ENCODE data around the gene BCAS3. TPM values are rescaled to one million over a fixed set of nuclear protein-coding genes. Genes with fewer than 3 reads are reported as not detected.
"Not testable (repeated sequence)": the region's sequence is repeated elsewhere in the genome, so short reads cannot be mapped to it uniquely, and the experiment has no call there.

BCAS3 gene
- total RNA-seq, 2 experiments from 2014 or later: 13.7 to 25.8 TPM

DNA sequence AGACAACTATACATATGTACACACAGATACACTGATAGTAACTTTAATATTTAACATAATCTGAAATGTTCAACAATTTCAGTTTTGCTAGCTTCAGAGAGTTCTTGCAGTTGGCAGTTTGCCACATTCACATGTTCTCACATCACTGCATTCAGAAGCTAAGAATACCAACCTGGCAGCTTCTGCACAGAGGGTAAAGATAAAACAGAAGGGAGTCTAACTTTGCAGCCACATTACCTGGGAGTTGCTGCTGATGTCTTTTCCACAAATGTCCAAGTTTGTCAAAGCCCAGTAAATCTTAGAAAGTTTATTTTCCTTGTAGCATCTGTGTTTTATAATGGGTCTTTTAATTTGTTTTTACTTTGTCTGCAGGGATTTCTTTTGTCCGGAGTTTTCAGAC, 332.0 kb downstream of the BCAS3 start:
- H3K4me3 Mint-ChIP-seq: no peak overlapping the region
- DNase-seq: no peak
- ATAC-seq: no peak
- H3K27me3 Mint-ChIP-seq: no peaks in the 10 kb centered on the region
- peaks cover 3% of the 10 kb centered on the region for H3K36me3 Mint-ChIP-seq
- no peaks in the 10 kb centered on the region for H3K9me3 Mint-ChIP-seq (ENCODE audit: low read depth)
- H3K27ac Mint-ChIP-seq: no peak overlapping the region
- CTCF ChIA-PET: interaction anchor here (1.7 kb wide), 1 partner anchor 349 kb away, joined by 5 read pairs; no protein-coding TSS in a partner anchor
- no peaks in the 10 kb centered on the region for H3K4me1 Mint-ChIP-seq

DNA sequence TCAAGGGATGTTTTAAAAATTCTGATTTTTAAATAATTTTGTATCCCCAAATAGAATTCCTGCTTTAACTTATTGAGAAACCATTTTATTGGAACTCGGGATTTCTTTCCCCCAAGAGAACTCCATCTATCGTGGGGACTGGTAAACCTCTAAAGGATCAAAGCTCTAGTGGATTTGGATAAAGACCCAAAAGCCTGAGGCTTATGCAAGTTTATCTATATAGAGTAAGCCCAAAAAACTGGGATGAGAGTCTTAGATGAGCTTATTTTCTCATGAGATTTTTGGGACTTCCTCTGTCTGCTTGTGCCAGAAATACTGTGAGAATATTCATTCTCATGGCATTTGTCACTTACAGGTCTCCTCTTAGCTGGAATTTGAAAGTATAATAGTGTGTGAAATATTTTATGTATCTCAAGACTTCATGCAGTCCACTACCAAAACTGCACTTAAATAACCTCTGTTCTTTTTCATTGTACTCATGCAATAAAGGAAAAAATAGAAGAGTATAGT, 333.1 kb downstream of the BCAS3 start:
- no peaks in the 10 kb centered on the region for H3K9me3 Mint-ChIP-seq (ENCODE audit: low read depth)
- no peaks in the 10 kb centered on the region for H3K4me1 Mint-ChIP-seq
- no peaks in the 10 kb centered on the region for H3K27me3 Mint-ChIP-seq
- peaks cover 2% of the 10 kb centered on the region for H3K36me3 Mint-ChIP-seq
- ATAC-seq: no peak
- no peak overlapping the region for H3K4me3 Mint-ChIP-seq
- CTCF ChIA-PET: no interaction called here
- no peak for DNase-seq
- H3K27ac Mint-ChIP-seq: no peak overlapping the region

DNA sequence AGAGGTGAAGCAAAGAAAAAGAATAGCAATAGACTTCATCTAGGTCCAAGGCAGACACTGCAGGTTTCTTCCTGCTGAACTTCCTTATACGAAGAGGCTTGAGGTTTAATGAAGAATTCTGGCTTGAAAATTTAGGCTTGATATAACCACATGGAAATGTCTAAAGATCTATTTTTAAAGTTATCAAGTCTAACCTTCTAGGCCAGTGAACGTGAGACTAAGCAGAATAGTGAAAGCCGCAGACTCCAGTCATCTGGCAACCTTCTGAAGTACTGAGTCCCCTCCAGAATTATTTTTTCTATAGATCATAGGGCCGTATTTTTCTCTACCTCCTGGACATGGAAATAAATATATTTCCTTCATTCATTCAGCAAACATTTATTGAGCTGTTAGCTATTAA, 333.6 kb downstream of the BCAS3 start:
- peaks cover under 1% of the 10 kb centered on the region for H3K36me3 Mint-ChIP-seq
- no peak for DNase-seq
- no peaks in the 10 kb centered on the region for H3K9me3 Mint-ChIP-seq (ENCODE audit: low read depth)
- ATAC-seq: no peak
- no peaks in the 10 kb centered on the region for H3K27me3 Mint-ChIP-seq
- CTCF ChIA-PET: no interaction called here
- H3K4me3 Mint-ChIP-seq: no peak overlapping the region
- H3K4me1 Mint-ChIP-seq: no peaks in the 10 kb centered on the region
- no peak overlapping the region for H3K27ac Mint-ChIP-seq

DNA sequence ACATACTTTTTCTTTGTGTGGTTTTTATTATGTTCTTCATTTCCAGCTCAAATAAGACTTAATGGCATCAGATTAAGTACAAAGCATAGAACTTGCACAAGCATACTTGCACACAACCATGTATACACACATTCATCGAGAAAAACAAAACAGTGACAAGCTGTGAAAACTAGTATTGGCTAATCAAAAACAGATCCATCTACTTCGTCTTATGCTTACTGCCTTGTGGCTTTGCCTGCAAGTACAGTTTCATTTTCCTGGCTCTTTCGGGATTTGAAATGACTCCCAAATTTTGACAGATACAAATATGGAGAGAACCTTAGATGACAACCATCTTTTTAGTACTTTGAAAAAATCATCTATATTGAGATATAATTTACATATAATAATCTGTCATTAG, 338.3 kb downstream of the BCAS3 start:
- no peak overlapping the region for H3K27ac Mint-ChIP-seq
- DNase-seq (no peak), ATAC-seq (no peak)
- peaks cover 2% of the 10 kb centered on the region for H3K4me1 Mint-ChIP-seq
- no peaks in the 10 kb centered on the region for H3K9me3 Mint-ChIP-seq (ENCODE audit: low read depth)
- H3K27me3 Mint-ChIP-seq: no peaks in the 10 kb centered on the region
- CTCF ChIA-PET: interaction anchor here (1.9 kb wide), 1 partner anchor 15 kb away, joined by 4 read pairs; no protein-coding TSS in a partner anchor
- no peak overlapping the region for H3K4me3 Mint-ChIP-seq
- no peaks in the 10 kb centered on the region for H3K36me3 Mint-ChIP-seq

DNA sequence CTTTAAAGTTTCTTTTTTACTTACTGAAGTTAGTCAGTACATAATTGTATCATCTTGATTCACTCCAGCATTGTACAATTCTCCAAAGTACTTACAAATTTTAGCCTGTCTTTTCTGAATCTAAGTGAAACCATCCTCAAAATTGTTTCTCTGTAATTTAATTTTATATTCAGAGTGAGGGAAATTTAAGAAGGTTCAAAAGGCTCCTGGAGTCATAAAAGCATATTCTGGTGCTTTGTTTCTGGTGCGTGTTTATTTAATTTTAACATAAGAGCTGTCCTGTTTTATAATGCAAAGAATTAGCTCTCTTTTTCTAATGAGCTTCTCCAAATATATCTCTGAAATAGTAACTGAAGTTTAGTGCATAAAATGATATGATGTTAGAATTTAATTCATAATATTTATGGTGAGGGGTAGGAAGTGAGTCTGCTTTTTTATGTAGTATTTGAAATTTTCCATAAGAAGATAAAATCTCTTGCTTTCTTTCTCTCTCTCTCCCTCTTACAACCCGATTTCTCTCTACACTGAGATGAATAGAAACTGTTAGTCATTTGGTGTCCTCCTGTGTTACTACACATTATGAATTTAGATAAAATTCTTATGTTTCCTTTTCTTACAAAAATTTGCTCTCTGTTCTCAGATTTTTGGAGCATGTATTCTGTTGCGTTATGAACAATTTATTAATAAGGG, 339.8 kb downstream of the BCAS3 start:
- H3K27ac Mint-ChIP-seq: no peak overlapping the region
- no peak overlapping the region for H3K4me3 Mint-ChIP-seq
- DNase-seq (no peak), ATAC-seq (no peak)
- no peaks in the 10 kb centered on the region for H3K36me3 Mint-ChIP-seq
- H3K27me3 Mint-ChIP-seq: no peaks in the 10 kb centered on the region
- H3K4me1 Mint-ChIP-seq: peaks cover 2% of the 10 kb centered on the region
- no peaks in the 10 kb centered on the region for H3K9me3 Mint-ChIP-seq (ENCODE audit: low read depth)
- CTCF ChIA-PET: interaction anchor here (1.0 kb wide), 1 partner anchor 341 kb away, joined by 3 read pairs; no protein-coding TSS in a partner anchor

DNA sequence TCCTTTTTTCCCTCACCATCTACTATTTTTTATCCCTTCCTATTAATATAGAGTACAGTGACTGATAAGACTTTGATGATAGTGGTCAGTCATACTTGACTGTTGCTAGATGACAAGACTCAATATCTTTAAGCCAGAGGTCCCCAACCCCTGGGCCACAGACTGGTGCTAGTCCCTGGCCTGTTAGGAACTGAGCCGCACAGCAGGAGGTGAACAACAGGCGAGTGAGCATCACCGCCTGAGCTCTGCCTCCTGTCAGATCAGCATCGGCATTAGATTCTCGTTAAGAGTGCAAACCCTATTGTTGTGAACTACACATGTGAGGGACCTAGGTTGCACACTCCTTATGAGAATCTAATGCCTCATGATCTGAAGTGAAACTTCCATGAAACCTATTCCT, 341.3 kb downstream of the BCAS3 start:
- CTCF ChIA-PET: interaction anchor here (1.0 kb wide), 1 partner anchor 340 kb away, joined by 3 read pairs; no protein-coding TSS in a partner anchor
- no peak overlapping the region for H3K4me3 Mint-ChIP-seq
- no peaks in the 10 kb centered on the region for H3K36me3 Mint-ChIP-seq
- H3K27ac Mint-ChIP-seq: no peak overlapping the region
- no peak for DNase-seq
- H3K27me3 Mint-ChIP-seq: no peaks in the 10 kb centered on the region
- ATAC-seq: no peak
- H3K4me1 Mint-ChIP-seq: peaks cover 2% of the 10 kb centered on the region
- H3K9me3 Mint-ChIP-seq (ENCODE audit: low read depth): no peaks in the 10 kb centered on the region

DNA sequence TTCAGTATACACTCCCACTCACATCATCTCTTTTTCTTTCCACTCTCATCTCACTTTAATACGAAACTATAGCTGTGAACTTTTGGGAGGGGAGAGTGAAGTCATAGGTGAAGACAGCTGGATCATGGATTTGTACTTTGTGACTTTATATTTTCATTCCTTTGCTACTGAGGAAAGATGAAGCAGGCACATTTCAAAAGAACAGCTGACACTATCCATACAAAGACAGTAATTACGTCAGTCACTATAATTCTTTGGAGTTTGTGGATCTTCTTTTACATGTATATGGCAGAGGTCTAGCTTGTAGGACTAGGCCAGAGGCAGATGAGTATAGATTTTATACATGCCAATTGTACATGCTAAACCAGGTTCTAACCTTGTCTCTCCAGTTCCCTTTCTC, 346.3 kb downstream of the BCAS3 start:
- CTCF ChIA-PET: no interaction called here
- Mint-ChIP-seq H3K27me3 (no peaks in the 10 kb centered on the region), H3K9me3 (ENCODE audit: low read depth) (no peaks in the 10 kb centered on the region), H3K36me3 (peaks cover 2% of the 10 kb centered on the region), H3K4me3 (no peak overlapping the region), H3K27ac (no peak overlapping the region), H3K4me1 (no peaks in the 10 kb centered on the region)
- no peak for ATAC-seq
- DNase-seq: no peak

DNA sequence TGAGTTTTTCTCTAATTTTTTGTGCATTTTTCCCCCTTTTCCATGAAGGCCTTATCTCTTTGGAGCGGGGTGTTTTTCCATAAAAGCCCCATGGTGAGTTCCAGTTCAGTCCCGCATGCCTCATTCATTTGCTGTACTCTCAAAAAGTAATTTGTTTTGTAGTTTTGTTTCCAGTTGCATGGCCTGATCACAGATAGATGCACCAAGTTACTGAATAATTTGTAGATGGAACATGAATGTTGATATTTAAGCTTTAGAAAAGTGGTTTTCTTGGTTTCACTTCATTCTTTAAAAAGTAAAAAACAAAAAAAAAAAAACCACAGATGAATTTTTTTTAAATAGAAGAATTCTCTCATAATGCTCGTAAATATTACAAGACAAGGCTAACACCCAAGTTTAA, 349.2 kb downstream of the BCAS3 start:
- ATAC-seq (no peak), DNase-seq (no peak)
- Mint-ChIP-seq H3K4me3 (no peak overlapping the region), H3K9me3 (ENCODE audit: low read depth) (no peaks in the 10 kb centered on the region), H3K27me3 (no peaks in the 10 kb centered on the region), H3K4me1 (no peaks in the 10 kb centered on the region), H3K36me3 (peaks cover 2% of the 10 kb centered on the region), H3K27ac (no peak overlapping the region)
- CTCF ChIA-PET: interaction anchor here (1.0 kb wide), 1 partner anchor 363 kb away, joined by 3 read pairs; no protein-coding TSS in a partner anchor

DNA sequence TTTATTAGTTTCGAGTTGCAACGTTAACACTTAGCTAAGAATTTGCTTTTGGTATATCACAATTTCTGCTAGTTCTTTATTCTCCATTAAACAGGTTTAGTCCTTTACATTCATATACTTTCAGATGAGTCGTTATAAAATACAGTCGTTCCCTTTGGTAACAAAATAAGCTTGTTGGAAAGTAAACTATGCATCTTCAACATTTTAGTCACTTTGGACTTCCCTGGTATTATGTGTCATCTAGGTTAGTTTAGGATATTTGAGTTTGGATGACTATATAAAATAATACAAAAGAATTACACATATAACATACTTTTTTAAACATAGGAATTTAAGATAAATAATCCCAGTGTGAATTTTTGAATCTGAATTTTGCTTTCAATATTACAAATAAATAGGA, 351.5 kb downstream of the BCAS3 start:
- Mint-ChIP-seq H3K27me3 (no peaks in the 10 kb centered on the region), H3K9me3 (ENCODE audit: low read depth) (no peaks in the 10 kb centered on the region), H3K36me3 (peaks cover 2% of the 10 kb centered on the region), H3K4me3 (no peak overlapping the region), H3K27ac (no peak overlapping the region), H3K4me1 (no peaks in the 10 kb centered on the region)
- ATAC-seq (no peak), DNase-seq (no peak)
- CTCF ChIA-PET: interaction anchor here (0.8 kb wide), 1 partner anchor 361 kb away, joined by 4 read pairs; no protein-coding TSS in a partner anchor

DNA sequence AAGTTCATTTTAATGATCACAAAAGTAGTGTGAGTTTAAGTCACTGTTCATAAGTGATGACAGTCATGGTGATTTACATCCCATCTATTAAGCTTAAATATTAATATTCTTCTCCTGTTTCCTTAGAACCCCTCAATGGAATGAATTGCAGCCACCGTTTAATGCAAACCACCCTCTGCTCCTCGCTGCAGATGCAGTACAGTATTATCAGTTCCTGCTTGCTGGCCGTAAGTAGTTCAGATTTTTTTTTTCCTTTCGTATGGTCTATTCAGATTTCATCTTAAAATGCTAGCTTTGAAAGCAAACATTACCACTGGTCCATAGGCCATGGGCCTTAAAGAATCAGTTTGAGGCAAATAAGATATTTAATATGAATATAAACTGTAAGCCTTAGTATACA, 363.0 kb downstream of the BCAS3 start:
- DNase-seq: no peak
- Mint-ChIP-seq H3K27ac (no peak overlapping the region), H3K9me3 (ENCODE audit: low read depth) (no peaks in the 10 kb centered on the region), H3K4me1 (no peaks in the 10 kb centered on the region), H3K4me3 (no peak overlapping the region), H3K36me3 (peaks cover 4% of the 10 kb centered on the region), H3K27me3 (no peaks in the 10 kb centered on the region)
- CTCF ChIA-PET: no interaction called here
- ATAC-seq: no peak

DNA sequence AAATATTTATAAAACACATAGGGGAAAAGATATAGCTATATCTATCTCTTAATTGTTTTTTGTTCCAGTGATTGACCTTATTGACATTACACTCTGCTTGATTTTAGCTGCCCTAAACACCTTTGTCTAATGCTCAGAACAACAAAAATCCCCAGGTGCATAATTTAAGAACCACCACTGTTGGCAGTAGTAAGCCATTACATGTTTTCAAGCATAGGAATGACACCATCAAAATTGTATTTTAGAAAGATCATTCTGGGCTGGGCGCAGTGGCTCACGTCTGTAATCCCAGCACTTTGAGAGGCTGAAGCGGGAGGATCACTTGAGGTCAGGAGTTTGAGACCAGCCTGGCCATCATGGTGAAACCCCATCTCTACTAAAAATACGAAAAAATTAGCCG, 364.7 kb downstream of the BCAS3 start:
- H3K27me3 Mint-ChIP-seq; H3K9me3 Mint-ChIP-seq (ENCODE audit: low read depth); CTCF ChIA-PET; H3K27ac Mint-ChIP-seq; H3K4me3 Mint-ChIP-seq; H3K36me3 Mint-ChIP-seq; DNase-seq; ATAC-seq; H3K4me1 Mint-ChIP-seq: not testable (repeated sequence)

DNA sequence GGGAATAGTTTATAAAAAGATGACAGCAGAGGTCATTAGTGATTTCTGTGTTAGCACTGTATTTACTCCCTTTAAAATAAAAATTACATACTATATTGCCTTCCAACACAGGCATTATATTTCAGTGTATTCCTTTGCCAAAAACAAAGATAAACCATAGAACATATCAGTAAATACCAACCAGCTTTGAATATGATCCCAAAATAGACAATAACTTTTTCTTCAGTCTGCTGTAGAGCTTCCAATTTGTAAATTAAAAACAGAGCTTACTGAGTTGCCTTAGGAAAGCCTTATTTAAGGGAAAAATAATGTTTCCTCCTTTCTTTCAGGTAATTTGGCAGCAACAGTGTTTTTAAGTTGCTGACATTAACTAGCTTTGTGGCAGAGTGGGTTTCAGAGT, 369.9 kb downstream of the BCAS3 start:
- Mint-ChIP-seq H3K4me1 (peaks cover 17% of the 10 kb centered on the region), H3K27me3 (no peaks in the 10 kb centered on the region), H3K27ac (no peak overlapping the region), H3K4me3 (no peak overlapping the region), H3K36me3 (no peaks in the 10 kb centered on the region), H3K9me3 (ENCODE audit: low read depth) (no peaks in the 10 kb centered on the region)
- DNase-seq: no peak
- CTCF ChIA-PET: interaction anchor here (0.8 kb wide), 1 partner anchor 365 kb away, joined by 3 read pairs; no protein-coding TSS in a partner anchor
- no peak for ATAC-seq

DNA sequence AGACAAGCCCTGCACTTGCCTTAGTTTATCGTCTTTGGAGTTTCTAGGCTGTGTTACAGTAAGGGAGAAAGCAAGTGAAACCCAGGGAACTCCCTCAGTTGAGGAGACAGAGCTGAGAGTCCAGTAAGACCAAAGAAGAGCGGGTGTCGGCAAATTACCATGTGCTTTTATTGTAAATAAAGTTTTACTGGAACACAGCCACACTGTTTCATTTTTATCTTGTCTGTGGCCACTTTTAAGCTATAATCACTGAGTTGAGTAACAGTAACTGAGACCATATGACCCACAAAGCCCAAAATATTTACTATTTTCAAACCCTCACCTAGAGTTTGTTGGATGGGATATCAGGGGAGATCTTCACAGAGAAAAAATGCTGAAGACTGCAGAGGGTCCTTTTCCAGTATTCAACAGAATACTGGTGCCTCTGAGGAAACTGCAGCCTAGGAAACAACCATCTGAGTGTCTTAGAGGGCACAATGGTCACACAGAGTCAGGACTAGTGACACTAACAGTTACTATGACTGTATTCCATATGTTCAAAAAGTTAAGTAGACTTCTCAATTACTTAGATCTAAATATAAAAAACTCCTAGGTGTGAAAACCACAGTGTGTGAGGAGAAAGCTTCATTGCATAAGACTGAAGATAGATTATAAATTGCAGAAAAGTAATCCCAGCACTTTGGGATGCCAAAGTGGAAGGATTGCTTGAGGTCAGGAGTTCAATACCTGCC, 370.9 kb downstream of the BCAS3 start:
- no peaks in the 10 kb centered on the region for H3K27me3 Mint-ChIP-seq
- ATAC-seq (no peak), DNase-seq (no peak)
- CTCF ChIA-PET: interaction anchor here (0.8 kb wide), 1 partner anchor 364 kb away, joined by 3 read pairs; no protein-coding TSS in a partner anchor
- H3K27ac Mint-ChIP-seq: peak overlapping the region; percentile 11
- H3K4me1 Mint-ChIP-seq: peaks cover 17% of the 10 kb centered on the region
- H3K4me3 Mint-ChIP-seq: no peak overlapping the region
- no peaks in the 10 kb centered on the region for H3K36me3 Mint-ChIP-seq
- H3K9me3 Mint-ChIP-seq (ENCODE audit: low read depth): no peaks in the 10 kb centered on the region

DNA sequence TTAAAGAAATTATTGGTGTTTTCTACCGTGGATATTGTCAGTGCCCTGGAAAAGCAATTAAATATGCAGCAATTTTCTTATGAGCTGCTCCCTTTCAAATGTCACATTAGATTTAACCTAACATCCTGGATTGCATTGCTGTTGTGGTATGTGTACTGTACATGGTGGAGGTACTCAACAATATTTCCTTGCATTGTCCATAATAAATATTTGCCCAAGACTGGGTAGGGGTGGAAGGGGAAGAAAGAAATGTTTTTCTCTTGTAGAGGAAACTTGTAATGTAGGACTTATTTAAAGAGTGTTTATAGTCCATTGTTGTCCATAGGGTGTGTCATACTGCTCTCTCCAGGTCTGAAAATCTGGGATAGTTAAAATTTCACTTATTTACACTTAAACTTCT, 375.8 kb downstream of the BCAS3 start:
- DNase-seq: no peak
- peaks cover 21% of the 10 kb centered on the region for H3K4me1 Mint-ChIP-seq
- H3K9me3 Mint-ChIP-seq (ENCODE audit: low read depth): no peaks in the 10 kb centered on the region
- ATAC-seq: no peak
- CTCF ChIA-PET: no interaction called here
- H3K27ac Mint-ChIP-seq: no peak overlapping the region
- H3K36me3 Mint-ChIP-seq: peaks cover 2% of the 10 kb centered on the region
- no peaks in the 10 kb centered on the region for H3K27me3 Mint-ChIP-seq
- no peak overlapping the region for H3K4me3 Mint-ChIP-seq

Data from activated CD8-positive, alpha-beta memory T cell treated with anti-CD3 and anti-CD28 coated beads, Interleukin-2, amount 10 ng/mL, durations not matched to agents 7 days and 5 days (primary cell).